HCT116 (cell line): ENCODE measurements around the gene CT47A1. TPM values are rescaled to one million over a fixed set of nuclear protein-coding genes. Genes with fewer than 3 reads are reported as not detected.

ENCODE experiments used
- ATAC-seq: fragments of 200-7000 bp; cut with Tn5 transposase; 2 replicates; pipeline ENCODE4 v1.9.1; 2020; ENCODE audit warnings: mild to moderate bottlenecking, moderate library complexity
- BruUV-seq: library from RNA; stranded (reverse); fragments of 400-500 nt; replicated peaks from 2 replicates; lab custom pipeline; 2021; lab: Mats Ljungman, UMichigan
- CTCF ChIA-PET: fragments of 300-600 bp; sonication (Branson Sonifier 250); formaldehyde crosslinking; loops from one replicate; lab custom pipeline; 2021; ENCODE audit warnings: antibody characterized with exemption; lab: Charles Lee
- POLR2A ChIA-PET: fragments of 300-600, 350-600 bp; sonication (Branson Sonifier 250); formaldehyde crosslinking; loops from one replicate; lab custom pipeline; 2021; ENCODE audit warnings: antibody characterized with exemption; lab: Charles Lee
- RAD21 ChIA-PET, 2 experiments: fragments of 300-600 bp; sonication (Branson Sonifier 250); formaldehyde crosslinking; loops; one replicate each; lab custom pipeline; 2023; ENCODE audit warnings: low total read pairs in 2 of 2; ENCODE audit not compliant: uncharacterized antibody in 2 of 2, unreplicated experiment in 2 of 2, low non-redundant PET in 1 of 2; lab: Charles Lee
- DNase-seq: peaks from one replicate; pipeline ENCODE4 v3.0.0-alpha.2; 2010; ENCODE audit warnings: low read depth, low spot score
- H2AFZ ChIP-seq: fragments of 200-600 bp; shearing (Covaris generic), sonication (generic); 2 replicates; pipeline ENCODE4 v1.6.1; 2017; ENCODE audit warnings: low read depth, mixed run types, mixed read lengths, antibody characterized with exemption, low read length; ENCODE audit not compliant: poor library complexity, severe bottlenecking
- H3K27ac ChIP-seq: 2 replicates; pipeline ENCODE4 v1.5.1; 2012; ENCODE audit warnings: low read depth, low read length
- H3K27me3 ChIP-seq: fragments of 200-600 bp; sonication (generic); 2 replicates; pipeline ENCODE4 v1.6.1; 2016; ENCODE audit warnings: mixed run types, low read length, mixed read lengths; ENCODE audit not compliant: insufficient read depth
- H3K36me3 ChIP-seq, 2 experiments: fragments of 200-500 bp in 1 of 2; fragments of 200-600 bp in 1 of 2; sonication (Bioruptor generic) in 1 of 2; sonication (generic) in 1 of 2; 2 replicates each; pipeline versions ENCODE4 v1.5.1 to v1.6.1; 2014 to 2016; ENCODE audit warnings: low read length in 2 of 2, inconsistent platforms in 1 of 2, mixed read lengths in 1 of 2, mixed run types in 1 of 2; ENCODE audit not compliant: insufficient read depth in 2 of 2, control insufficient read depth in 1 of 2
- H3K4me1 ChIP-seq, 2 experiments: fragments of 200-600 bp in 1 of 2; sonication (generic) in 1 of 2; 2 replicates each; pipeline versions ENCODE4 v1.5.1 to v1.6.1; 2012 to 2017; ENCODE audit warnings: low read length in 2 of 2, inconsistent platforms in 1 of 2, mild to moderate bottlenecking in 1 of 2, mixed read lengths in 1 of 2, mixed run types in 1 of 2, moderate library complexity in 1 of 2; ENCODE audit not compliant: insufficient read depth in 2 of 2, control insufficient read depth in 1 of 2
- H3K4me2 ChIP-seq: fragments of 200-600 bp; sonication (generic); 2 replicates; pipeline ENCODE4 v1.6.1; 2017; ENCODE audit warnings: mixed run types, low read length, mixed read lengths
- H3K4me3 ChIP-seq, 2 experiments: fragments of 200-600 bp in 1 of 2; sonication (generic) in 1 of 2; replicated peaks in 1 of 2; 2 replicates each; pipeline ENCODE4 v1.5.1; 2011 to 2016; ENCODE audit warnings: low read length in 2 of 2, control low read depth in 1 of 2, low read depth in 1 of 2, mild to moderate bottlenecking in 1 of 2, mixed read lengths in 1 of 2, mixed run types in 1 of 2
- H3K79me2 ChIP-seq: fragments of 200-600 bp; sonication (generic); 2 replicates; pipeline ENCODE4 v1.6.1; 2017; ENCODE audit warnings: mild to moderate bottlenecking, mixed run types, low read length, moderate library complexity, mixed read lengths; ENCODE audit not compliant: insufficient read depth
- H3K9ac ChIP-seq: fragments of 200-600 bp; sonication (generic); 2 replicates; pipeline ENCODE4 v1.6.1; 2016; ENCODE audit warnings: low read length, mixed read lengths
- H3K9me2 ChIP-seq: fragments of 200-600 bp; sonication (generic), shearing (Covaris generic); 2 replicates; pipeline ENCODE4 v1.6.1; 2017; ENCODE audit warnings: mixed run types, mild to moderate bottlenecking, moderate library complexity; ENCODE audit not compliant: insufficient read depth
- H3K9me3 ChIP-seq, 2 experiments: fragments of 200-500 bp in 1 of 2; fragments of 200-600 bp in 1 of 2; sonication (Bioruptor generic) in 1 of 2; sonication (generic) in 1 of 2; 2 replicates each; pipeline ENCODE4 v1.6.1; 2014 to 2017; ENCODE audit warnings: low read length in 2 of 2, mixed read lengths in 2 of 2, inconsistent platforms in 1 of 2, low read depth in 1 of 2, mild to moderate bottlenecking in 1 of 2, mixed run types in 1 of 2, moderate library complexity in 1 of 2; ENCODE audit not compliant: control insufficient read depth in 1 of 2, insufficient read depth in 1 of 2
- H4K20me1 ChIP-seq: fragments of 200-600 bp; sonication (generic), shearing (Covaris generic); 2 replicates; pipeline ENCODE4 v1.6.1; 2017; ENCODE audit warnings: mixed run types, mild to moderate bottlenecking, moderate library complexity; ENCODE audit not compliant: insufficient read depth
- EGR1 ChIP-seq: IDR thresholded peaks from 2 replicates; pipeline ENCODE4 v1.6.1; 2012; ENCODE audit warnings: low read depth
- ELF1 ChIP-seq: IDR thresholded peaks from 2 replicates; pipeline ENCODE4 v1.6.1; 2012; ENCODE audit warnings: low read depth, borderline replicate concordance
- EZH2phosphoT487 ChIP-seq: fragments of 200-600 bp; IDR thresholded peaks from 2 replicates; pipeline ENCODE4 v1.6.1; 2018; ENCODE audit warnings: antibody characterized with exemption, borderline replicate concordance
- REST ChIP-seq: IDR thresholded peaks from 2 replicates; pipeline ENCODE4 v1.6.1; 2012; ENCODE audit warnings: low read depth
- YY1 ChIP-seq: IDR thresholded peaks from 2 replicates; pipeline ENCODE4 v1.6.1; 2011; ENCODE audit warnings: low read length, low read depth, moderate library complexity, mild to moderate bottlenecking; ENCODE audit not compliant: insufficient replicate concordance; ENCODE audit errors: extremely low read depth
- intact Hi-C: fragments of 100-400 bp; cut with micrococcal nuclease; formaldehyde crosslinking; loops from 2 replicates; pipeline ENCODE4 v1.10.0; 2022
- total RNA-seq: library from RNA; stranded (reverse); gene quantifications from one replicate; pipeline ENCODE4 v1.2.1, GENCODE V29; 2021; ENCODE audit not compliant: unreplicated experiment
- TF ChIP-seq, protein P1 (sequence below), 3 experiments: fragments of 200-600 bp in 1 of 3; sonication (generic) in 1 of 3; IDR thresholded peaks in 2 of 3; conservative IDR thresholded peaks in 1 of 3; 2 replicates each; pipeline ENCODE4 v1.5.1; 2012 to 2017; ENCODE audit warnings: low read depth in 2 of 3, low read length in 2 of 3, antibody characterized with exemption in 1 of 3, borderline replicate concordance in 1 of 3, control low read depth in 1 of 3, mild to moderate bottlenecking in 1 of 3, mixed read lengths in 1 of 3, mixed run types in 1 of 3, moderate library complexity in 1 of 3; ENCODE audit not compliant: insufficient read depth in 1 of 3

Gene CT47A1
- total RNA-seq, 1 experiment from 2014 or later, result not detected

DNA sequence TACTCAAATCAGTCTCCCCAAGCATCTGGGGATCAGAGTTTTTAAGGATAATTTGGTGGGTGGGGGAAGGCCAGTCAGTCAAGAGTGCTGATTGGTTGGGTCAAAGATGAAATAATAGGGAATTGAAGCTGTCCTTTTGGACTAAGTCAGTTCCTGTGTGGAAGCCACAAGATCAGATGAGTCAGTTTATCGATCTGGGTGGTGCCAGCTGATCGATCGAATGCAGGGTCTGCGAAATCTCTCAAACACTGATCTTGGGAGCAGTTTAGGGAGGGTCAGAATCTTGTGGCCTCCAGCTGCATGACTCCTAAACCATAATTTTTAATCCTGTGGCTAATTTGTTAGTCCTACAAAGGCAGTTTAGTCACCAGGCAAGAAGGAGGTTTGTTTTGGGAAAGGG, 44.5 kb upstream of the CT47A1 start:
- Histone ChIP-seq H3K36me3 (no peaks in the 10 kb centered on the region), H3K9me3 (no peaks in the 10 kb centered on the region), H3K27me3 (no peaks in the 10 kb centered on the region), H3K27ac (no peak overlapping the region), H3K9me2 (no peaks in the 10 kb centered on the region), H4K20me1 (no peaks in the 10 kb centered on the region), H3K79me2 (no peaks in the 10 kb centered on the region), H2AFZ (no peak overlapping the region), H3K9ac (no peak overlapping the region), H3K4me2 (no peak overlapping the region), H3K4me1 (no peaks in the 10 kb centered on the region), H3K4me3 (no peak overlapping the region)
- ChIA-PET RAD21 (no interaction called here), CTCF (no interaction called here), POLR2A (no interaction called here)
- TF ChIP-seq EZH2phosphoT487 (no peak), ELF1 (no peak), YY1 (no peak), REST (no peak), EGR1 (no peak)
- TF ChIP-seq, protein P1, sequence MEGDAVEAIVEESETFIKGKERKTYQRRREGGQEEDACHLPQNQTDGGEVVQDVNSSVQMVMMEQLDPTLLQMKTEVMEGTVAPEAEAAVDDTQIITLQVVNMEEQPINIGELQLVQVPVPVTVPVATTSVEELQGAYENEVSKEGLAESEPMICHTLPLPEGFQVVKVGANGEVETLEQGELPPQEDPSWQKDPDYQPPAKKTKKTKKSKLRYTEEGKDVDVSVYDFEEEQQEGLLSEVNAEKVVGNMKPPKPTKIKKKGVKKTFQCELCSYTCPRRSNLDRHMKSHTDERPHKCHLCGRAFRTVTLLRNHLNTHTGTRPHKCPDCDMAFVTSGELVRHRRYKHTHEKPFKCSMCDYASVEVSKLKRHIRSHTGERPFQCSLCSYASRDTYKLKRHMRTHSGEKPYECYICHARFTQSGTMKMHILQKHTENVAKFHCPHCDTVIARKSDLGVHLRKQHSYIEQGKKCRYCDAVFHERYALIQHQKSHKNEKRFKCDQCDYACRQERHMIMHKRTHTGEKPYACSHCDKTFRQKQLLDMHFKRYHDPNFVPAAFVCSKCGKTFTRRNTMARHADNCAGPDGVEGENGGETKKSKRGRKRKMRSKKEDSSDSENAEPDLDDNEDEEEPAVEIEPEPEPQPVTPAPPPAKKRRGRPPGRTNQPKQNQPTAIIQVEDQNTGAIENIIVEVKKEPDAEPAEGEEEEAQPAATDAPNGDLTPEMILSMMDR (IDR thresholded peaks at IDR 0.05 in 2 of 3, conservative IDR thresholded peaks at IDR 0.05 in 1 of 3; ENCODE audit: borderline replicate concordance in 1 of 3, insufficient read depth in 1 of 3, low read depth in 2 of 3, low read length in 2 of 3), result no peak
- no TSS peak for BruUV-seq
- ATAC-seq (no peak), DNase-seq (no peak)
- intact Hi-C loops, result no loop called here
